Subcutaneous abdominal adipose tissue (tissue), 5 donors: Measurements from ENCODE around the gene LPXN.

ENCODE experiments used
- H3K27ac ChIP-seq: one replicate; pipeline ENCODE4 v1.7.0; 2013; ENCODE audit warnings: low read depth, mild to moderate bottlenecking, inconsistent platforms, low read length, moderate library complexity
- H3K27me3 ChIP-seq, 5 donors: one replicate each; pipeline ENCODE4 v1.7.0; 2013; ENCODE audit warnings: low read length in 5 of 5, inconsistent platforms in 1 of 5; ENCODE audit not compliant: control insufficient read depth in 5 of 5, insufficient read depth in 4 of 5
- H3K36me3 ChIP-seq, 5 donors: one replicate each; pipeline ENCODE4 v1.7.0; 2013; ENCODE audit warnings: low read length in 5 of 5; ENCODE audit not compliant: control insufficient read depth in 5 of 5, insufficient read depth in 5 of 5
- H3K4me1 ChIP-seq, 5 donors: one replicate each; pipeline ENCODE4 v1.7.0; 2013; ENCODE audit warnings: low read length in 5 of 5, mild to moderate bottlenecking in 3 of 5, moderate library complexity in 1 of 5; ENCODE audit not compliant: control insufficient read depth in 5 of 5, insufficient read depth in 5 of 5
- H3K4me3 ChIP-seq, 5 donors: one replicate each; pipeline ENCODE4 v1.7.0; 2013; ENCODE audit warnings: low read length in 5 of 5, low read depth in 1 of 5
- H3K9ac ChIP-seq, 5 donors: one replicate each; pipeline ENCODE4 v1.7.0; 2013; ENCODE audit warnings: low read length in 5 of 5, mild to moderate bottlenecking in 4 of 5, moderate library complexity in 3 of 5
- H3K9me3 ChIP-seq, 5 donors: one replicate each; pipeline ENCODE4 v1.7.0; 2013; ENCODE audit warnings: low read length in 5 of 5; ENCODE audit not compliant: control insufficient read depth in 5 of 5
- donor health status: healthy.
- donor health status: healthy.
- donor health status: healthy.
- donor health status: healthy.
- donor health status: healthy.

The LPXN gene

GRCh38 chr11:58567889-58568512, 7.7 kb downstream of the LPXN start:
- Histone ChIP-seq H3K27ac (no peak overlapping the region), H3K4me3 (no peak overlapping the region), H3K9me3 (no peaks in the 10 kb centered on the region), H3K4me1 (peaks cover 0 to under 1% (median 0%) of the 10 kb centered on the region in 5 donors), H3K27me3 (no peaks in the 10 kb centered on the region), H3K36me3 (peaks cover 8 to 21% (median 15%) of the 10 kb centered on the region in 5 donors), H3K9ac (no peak overlapping the region)

- Histone ChIP-seq H3K36me3 (peaks cover 12 to 30% (median 17%) of the 10 kb centered on the region in 5 donors), H3K9ac (no peak overlapping the region), H3K9me3 (no peaks in the 10 kb centered on the region), H3K4me1 (peaks cover 0 to 3% (median 0%) of the 10 kb centered on the region in 5 donors), H3K4me3 (no peak overlapping the region), H3K27me3 (no peaks in the 10 kb centered on the region), H3K27ac (no peak overlapping the region)
Observed at GRCh38 chr11:58564231-58564630, 11.4 kb downstream of the LPXN start.

- no peaks in the 10 kb centered on the region for H3K9me3 ChIP-seq
- no peak overlapping the region for H3K27ac ChIP-seq
- H3K4me3 ChIP-seq: no peak overlapping the region
- no peaks in the 10 kb centered on the region for H3K27me3 ChIP-seq
- no peak overlapping the region for H3K9ac ChIP-seq
- peaks cover 0 to 3% (median 0%) of the 10 kb centered on the region in 5 donors for H3K4me1 ChIP-seq
- peaks cover 6 to 21% (median 11%) of the 10 kb centered on the region in 5 donors for H3K36me3 ChIP-seq
Observed at GRCh38 chr11:58562375-58562800, 13.3 kb downstream of the LPXN start.

- H3K9me3 ChIP-seq: no peaks in the 10 kb centered on the region
- H3K27ac ChIP-seq: no peak overlapping the region
- H3K9ac ChIP-seq: no peak overlapping the region
- H3K36me3 ChIP-seq: peaks cover 6 to 22% (median 11%) of the 10 kb centered on the region in 5 donors
- H3K4me1 ChIP-seq: peaks cover 0 to 3% (median 0%) of the 10 kb centered on the region in 5 donors
- no peaks in the 10 kb centered on the region for H3K27me3 ChIP-seq
- H3K4me3 ChIP-seq: no peak overlapping the region
Observed at GRCh38 chr11:58561394-58562098, 14.1 kb downstream of the LPXN start.

GRCh38 chr11:58560842-58561241, 14.8 kb downstream of the LPXN start:
- Histone ChIP-seq H3K27me3 (no peaks in the 10 kb centered on the region), H3K4me1 (peaks cover 0 to 3% (median 0%) of the 10 kb centered on the region in 5 donors), H3K9me3 (no peaks in the 10 kb centered on the region), H3K4me3 (no peak overlapping the region), H3K36me3 (peaks cover 6 to 22% (median 11%) of the 10 kb centered on the region in 5 donors), H3K9ac (no peak overlapping the region), H3K27ac (no peak overlapping the region)

GRCh38 chr11:58549644-58550043, 26.0 kb downstream of the LPXN start:
- Histone ChIP-seq H3K36me3 (peaks cover 62 to 95% (median 76%) of the 10 kb centered on the region in 5 donors), H3K9ac (no peak overlapping the region), H3K27ac (no peak overlapping the region), H3K4me1 (no peaks in the 10 kb centered on the region), H3K4me3 (no peak overlapping the region), H3K9me3 (no peaks in the 10 kb centered on the region), H3K27me3 (no peaks in the 10 kb centered on the region)

- H3K9me3 ChIP-seq: no peaks in the 10 kb centered on the region
- no peaks in the 10 kb centered on the region for H3K27me3 ChIP-seq
- H3K4me1 ChIP-seq: no peaks in the 10 kb centered on the region
- peaks cover 40 to 82% (median 56%) of the 10 kb centered on the region in 5 donors for H3K36me3 ChIP-seq
- H3K27ac ChIP-seq: no peak overlapping the region
- no peak overlapping the region for H3K9ac ChIP-seq
- H3K4me3 ChIP-seq: no peak overlapping the region
Observed at GRCh38 chr11:58546841-58547240, 28.8 kb downstream of the LPXN start.

- no peak overlapping the region for H3K27ac ChIP-seq
- no peak overlapping the region for H3K9ac ChIP-seq
- peaks cover 16 to 44% (median 21%) of the 10 kb centered on the region in 5 donors for H3K36me3 ChIP-seq
- H3K4me1 ChIP-seq: no peaks in the 10 kb centered on the region
- no peaks in the 10 kb centered on the region for H3K9me3 ChIP-seq
- H3K27me3 ChIP-seq: no peaks in the 10 kb centered on the region
- no peak overlapping the region for H3K4me3 ChIP-seq
Observed at GRCh38 chr11:58531865-58532341, 43.8 kb downstream of the LPXN start.

- H3K36me3 ChIP-seq: peaks cover 21 to 46% (median 21%) of the 10 kb centered on the region in 5 donors
Observed at GRCh38 chr11:58530236-58530635, 45.4 kb downstream of the LPXN start.

GRCh38 chr11:58527429-58527828, 48.2 kb downstream of the LPXN start:
- Histone ChIP-seq H3K4me1 (peaks cover 0 to 8% (median 8%) of the 10 kb centered on the region in 5 donors), H3K36me3 (peaks cover 21 to 41% (median 21%) of the 10 kb centered on the region in 5 donors), H3K27ac (no peak overlapping the region), H3K9me3 (no peaks in the 10 kb centered on the region), H3K27me3 (no peaks in the 10 kb centered on the region), H3K9ac (no peak overlapping the region), H3K4me3 (no peak overlapping the region)

More at GRCh38 chr11:58530236-58530635, 45.4 kb downstream of the LPXN start:
- H3K27ac ChIP-seq: no peak overlapping the region
- H3K4me1 ChIP-seq: no peaks in the 10 kb centered on the region
- no peaks in the 10 kb centered on the region for H3K27me3 ChIP-seq
- H3K9ac ChIP-seq: no peak overlapping the region
- no peaks in the 10 kb centered on the region for H3K9me3 ChIP-seq
- no peak overlapping the region for H3K4me3 ChIP-seq
